CD4-positive, alpha-beta T cell treated with Interleukin-6 for 4 hours (primary cell): ENCODE measurements around the gene LMX1A.

Source experiments
- DNase-seq: peaks from one replicate; pipeline ENCODE4 v3.0.0-alpha.2; 2020; ENCODE audit warnings: mixed read lengths

The LMX1A gene

DNA sequence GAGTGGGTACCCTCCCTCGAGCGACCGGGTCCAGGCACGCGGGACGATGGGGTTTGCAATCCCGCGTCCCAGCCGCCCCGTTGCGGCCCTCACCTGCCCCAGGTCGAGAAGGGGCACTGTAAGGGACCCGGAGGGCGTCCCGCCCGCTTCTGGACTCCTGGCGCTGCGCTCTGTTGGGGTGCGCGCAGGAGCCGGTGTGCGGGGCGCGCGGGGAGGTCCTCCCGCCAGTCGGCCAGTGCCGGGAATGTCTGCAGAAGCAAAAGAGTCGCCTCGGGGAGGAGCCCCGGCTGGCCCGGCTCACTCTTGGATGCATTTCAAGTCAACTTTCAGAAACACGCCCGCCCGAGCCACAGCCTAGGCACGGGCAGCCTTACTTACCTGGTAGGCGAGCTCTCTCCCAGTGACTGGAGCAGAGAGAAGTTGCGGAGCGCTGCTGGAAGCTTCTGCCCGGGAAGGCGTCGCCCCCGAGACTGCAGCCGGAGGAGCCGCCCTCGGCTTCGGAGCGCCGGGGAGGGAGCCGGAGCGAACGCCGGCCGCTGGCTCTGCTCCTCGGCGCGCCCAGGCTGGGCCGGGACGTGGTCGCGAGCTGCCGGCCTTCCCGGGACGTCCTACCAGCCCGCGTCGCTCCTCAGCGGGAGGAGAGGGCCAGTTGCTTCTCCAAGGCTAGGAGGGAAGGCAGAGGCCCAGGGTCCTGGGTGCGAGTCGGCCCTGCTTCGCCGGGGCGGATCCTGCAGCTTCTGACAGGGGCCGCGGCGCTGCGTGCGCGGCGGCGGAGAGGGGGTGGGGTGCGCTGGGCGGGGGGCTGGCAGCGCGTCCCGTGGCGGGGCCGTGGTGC lies at the start of gene LMX1A:
LMX1A (minus strand) TSS at position 739 of the 835 bp plus-strand sequence. CDS start 1,156 bp downstream, outside the sequence.
- no peak for DNase-seq

DNA sequence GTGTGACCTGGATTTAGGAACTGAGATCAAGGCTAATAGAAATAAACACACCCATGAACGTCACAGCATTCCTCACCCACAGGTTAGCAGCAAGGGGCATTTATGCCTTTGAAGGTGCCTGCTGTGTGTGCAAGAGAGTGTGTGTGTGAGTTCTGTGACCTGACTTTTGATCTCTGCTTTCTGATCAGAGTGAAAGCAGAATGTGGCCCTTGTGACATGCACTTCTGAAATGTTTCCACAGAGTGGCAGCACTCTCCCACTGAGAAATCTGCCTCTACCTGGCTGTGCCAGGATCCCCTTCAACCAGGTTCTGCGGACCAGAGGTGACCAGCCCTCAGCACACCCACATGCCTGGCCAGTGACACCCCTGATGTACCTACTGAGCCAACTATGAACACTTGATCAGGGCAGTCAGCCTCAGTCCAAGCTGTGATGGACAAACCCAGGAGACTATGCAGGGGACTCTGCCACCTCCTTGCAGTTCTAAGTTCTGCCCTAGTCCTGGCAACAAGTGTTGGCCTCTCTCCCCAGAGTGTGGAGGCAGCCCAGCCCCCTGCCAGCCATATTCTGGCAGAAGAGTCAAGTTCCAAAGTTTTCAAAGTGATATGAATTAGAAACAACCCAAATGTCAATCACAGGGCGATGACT lies 47.4 kb upstream of the LMX1A start:
- DNase-seq: peak; percentile 20

- no peak for DNase-seq
Measured at GRCh38 chr1:165402517-165403111, 46.1 kb upstream of the LMX1A start.

DNA sequence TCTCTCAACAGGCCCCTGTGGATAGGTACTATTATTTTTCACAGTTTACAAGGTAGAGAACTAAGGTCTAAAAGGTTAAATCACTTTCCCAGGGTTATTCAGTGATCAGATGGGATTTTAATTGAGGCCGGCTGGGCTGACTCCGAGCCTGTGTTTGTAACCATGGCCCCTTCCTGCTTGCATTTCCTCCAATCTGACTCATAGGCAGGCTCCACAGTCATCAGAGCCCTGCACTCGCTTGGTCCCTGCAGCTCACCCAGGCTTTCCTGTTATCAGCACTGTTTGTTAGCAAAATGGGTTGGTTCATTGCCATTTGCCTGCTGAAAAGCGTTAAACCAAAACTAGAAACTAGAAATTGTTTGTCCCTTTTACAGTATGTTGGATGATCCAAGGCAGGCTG lies 41.4 kb upstream of the LMX1A start:
- peak; percentile 53 for DNase-seq

DNA sequence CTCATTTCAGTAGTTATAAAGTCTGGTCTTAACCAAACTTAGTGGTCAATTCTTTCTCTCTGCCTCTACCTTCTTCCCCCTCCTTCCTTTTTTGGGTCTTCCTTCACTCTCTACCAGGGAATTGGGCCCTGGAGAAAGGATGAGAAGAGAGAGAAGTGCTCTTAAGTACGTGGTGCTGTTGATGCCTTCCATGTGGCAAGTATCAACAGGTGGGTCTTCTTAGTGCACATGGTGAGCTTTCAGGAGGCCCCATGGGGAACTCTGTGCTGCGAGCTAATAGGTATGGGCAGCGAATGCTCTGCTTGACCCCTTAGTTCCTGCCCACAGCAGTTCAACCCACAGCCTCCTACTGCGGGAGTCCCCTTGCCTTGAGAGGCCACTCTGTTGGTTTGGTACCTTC lies 39.4 kb upstream of the LMX1A start:
- no peak for DNase-seq

GRCh38 chr1:165395478-165395877 lies 39.0 kb upstream of the LMX1A start:
- no peak for DNase-seq

- DNase-seq: peak; percentile 93
Measured at GRCh38 chr1:165392634-165393571, 36.4 kb upstream of the LMX1A start.

- DNase-seq: no peak
Measured at GRCh38 chr1:165389609-165390008, 33.1 kb upstream of the LMX1A start.

DNA sequence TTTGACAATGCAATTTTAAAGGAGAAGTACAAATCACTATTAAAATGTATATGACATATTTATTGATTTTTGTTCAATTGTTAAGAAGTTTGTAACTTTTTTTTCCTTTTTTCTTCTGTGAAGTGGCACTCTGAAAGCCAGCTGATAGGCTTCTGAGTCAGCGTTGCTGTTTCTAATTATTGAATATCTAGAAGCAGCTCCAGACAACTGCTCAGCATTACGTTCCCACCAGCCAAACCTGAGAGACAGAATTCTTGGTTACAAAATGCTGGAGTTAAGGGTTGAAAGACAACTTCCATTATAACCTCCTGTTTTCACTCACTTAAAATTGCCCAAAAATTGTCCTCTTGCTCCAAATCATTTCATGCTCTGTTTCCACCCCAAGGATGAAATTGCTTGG lies 31.4 kb upstream of the LMX1A start:
- DNase-seq: no peak

DNA sequence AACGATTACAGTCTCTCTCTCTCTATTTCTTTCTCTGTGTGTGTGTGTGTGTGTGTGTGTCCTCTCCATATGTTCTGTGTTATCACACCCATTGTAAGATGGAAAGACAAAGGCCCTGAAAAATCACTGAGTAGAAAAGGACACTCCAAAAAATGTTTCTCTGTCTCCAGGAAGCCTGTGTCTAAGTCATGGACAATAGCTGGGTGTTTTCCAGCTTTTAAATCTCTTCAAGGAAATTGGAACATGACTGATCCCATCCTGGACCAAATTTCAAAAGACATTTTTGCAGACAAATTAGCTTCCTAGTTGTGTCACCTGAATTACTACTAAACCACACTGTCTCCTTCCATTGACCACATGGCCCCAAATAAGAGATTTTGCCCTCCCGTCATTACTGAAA lies 31.0 kb upstream of the LMX1A start:
- DNase-seq: no peak

- no peak for DNase-seq
Measured at GRCh38 chr1:165383599-165384405, 27.3 kb upstream of the LMX1A start.

GRCh38 chr1:165383067-165383466 lies 26.6 kb upstream of the LMX1A start:
- no peak for DNase-seq

GRCh38 chr1:165381745-165382505 lies 25.4 kb upstream of the LMX1A start:
- no peak for DNase-seq

DNA sequence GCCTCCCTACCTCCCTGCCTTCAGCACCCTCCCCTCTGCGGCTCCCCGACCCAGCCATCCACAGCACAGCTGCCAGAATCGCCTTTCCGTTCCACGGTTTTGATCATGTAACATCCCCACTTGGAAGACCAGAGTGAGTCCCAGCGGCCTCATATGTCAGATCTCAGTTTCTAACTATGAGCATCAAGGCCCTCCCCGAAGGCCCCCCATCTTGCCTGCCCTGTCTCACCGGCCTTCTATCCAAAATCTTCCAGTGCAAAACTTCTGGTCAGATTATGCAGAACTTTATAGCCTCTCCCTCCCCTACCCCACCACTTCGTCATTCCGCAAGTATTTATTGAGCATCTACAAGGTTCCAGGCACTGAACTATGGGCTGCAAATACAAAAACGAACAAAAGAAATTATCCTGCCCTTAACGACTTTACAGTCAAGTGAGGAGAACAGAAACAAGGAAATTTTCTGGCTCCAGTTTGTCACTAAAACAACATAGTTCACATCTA lies 20.3 kb upstream of the LMX1A start:
- no peak for DNase-seq

- peak; percentile 37 for DNase-seq
Measured at GRCh38 chr1:165376041-165376810, 19.7 kb upstream of the LMX1A start.

GRCh38 chr1:165375623-165376022 lies 19.1 kb upstream of the LMX1A start:
- no peak for DNase-seq

DNA sequence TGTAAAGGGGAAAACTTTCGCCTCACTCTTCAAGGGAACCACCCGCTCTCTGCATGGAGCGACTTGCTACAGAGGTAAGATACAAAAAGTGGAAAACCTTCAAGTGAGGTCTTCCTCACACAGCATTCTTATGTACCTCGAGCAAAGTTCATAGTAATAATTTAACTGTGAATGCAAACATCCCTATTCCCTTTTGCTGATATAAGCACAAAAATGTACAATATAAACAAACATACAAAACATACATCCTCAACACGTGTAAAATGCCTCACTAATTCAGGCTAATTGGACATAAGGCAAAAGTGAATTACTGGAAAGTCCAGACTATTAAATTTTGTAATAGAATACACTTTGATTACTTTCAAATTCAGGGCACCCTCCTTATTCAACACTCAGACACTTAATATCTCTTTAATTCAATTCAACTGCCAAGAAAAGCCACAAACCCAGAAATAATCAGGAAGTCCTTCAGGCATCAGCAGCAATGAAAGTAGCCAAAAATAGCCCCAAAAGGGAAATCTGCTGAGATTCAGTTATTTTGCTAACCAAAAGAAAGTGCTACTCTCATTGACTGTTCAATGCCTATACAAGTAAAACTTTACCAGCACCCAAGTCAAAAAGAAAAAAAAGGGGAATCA lies 15.2 kb upstream of the LMX1A start:
- DNase-seq: no peak

DNA sequence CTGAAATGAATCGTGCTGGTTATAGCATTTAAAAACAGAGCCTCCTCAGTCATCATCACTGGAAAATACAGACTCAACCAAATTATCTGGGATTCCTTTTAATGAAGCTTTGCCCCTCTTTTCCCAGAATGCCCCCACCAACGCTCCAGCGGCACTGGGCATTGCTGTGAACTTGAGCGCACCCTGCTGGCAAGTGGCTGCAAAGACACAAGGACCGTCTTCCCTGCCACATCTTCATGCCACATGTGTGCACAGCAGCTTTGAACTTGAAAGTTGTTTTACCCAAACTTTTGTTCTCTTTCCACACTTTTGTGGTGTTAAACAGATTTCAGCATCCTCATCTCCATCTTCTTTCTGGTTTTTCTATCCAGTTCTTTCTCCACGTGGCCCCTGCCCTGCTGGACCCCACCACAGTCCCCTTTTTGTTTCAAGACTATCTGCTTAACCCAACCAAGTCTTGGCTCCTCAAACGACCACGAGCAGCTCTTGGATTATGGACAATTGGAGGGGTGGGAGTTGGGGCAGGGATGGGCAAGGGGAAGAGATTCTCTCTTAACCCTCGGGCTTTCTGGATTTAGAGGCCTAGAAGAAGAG lies 12.8 kb upstream of the LMX1A start:
- DNase-seq: peak; percentile 61

DNA sequence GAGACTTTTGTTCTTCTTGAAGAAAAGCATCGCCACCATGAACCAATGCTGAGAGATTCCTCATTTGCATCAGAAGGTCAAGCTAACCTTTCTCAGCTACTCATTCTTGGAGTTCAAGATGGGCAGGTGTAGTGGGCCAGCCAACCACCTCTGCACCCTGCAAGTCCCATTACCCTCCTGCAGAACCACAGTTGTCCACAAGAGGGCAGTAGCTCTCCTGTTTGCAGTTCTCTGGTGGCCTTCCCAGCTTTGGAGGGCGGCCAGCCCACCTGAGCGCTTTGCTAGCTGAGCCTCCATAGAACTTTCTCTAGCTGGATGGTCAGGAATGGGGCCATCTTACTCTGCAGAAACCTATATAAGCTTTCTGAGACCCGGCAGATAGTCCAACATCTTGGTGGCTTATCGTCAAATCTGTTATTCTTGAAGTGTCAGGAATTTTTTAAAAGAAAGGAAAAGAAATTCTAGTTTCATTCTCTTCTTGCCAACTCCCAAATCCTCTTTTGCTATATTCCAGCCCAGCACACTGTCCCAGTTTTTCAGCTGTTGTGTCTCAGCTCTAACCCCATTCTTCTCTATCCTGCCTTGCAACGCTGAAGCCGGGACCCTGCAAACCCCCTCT lies 11.0 kb upstream of the LMX1A start:
- peak; percentile 79 for DNase-seq
